HG03060 (cell line): Measurements from ENCODE around the gene GREB1.

ENCODE experiments used
- ATAC-seq: cut with Tn5 transposase; IDR thresholded peaks from one replicate; pipeline ENCODE4 v1.9.1; 2021; ENCODE audit warnings: low read depth, moderate number of reproducible peaks; ENCODE audit not compliant: unreplicated experiment

Gene GREB1

GRCh38 chr2:11556101-11556806 lies 22.4 kb downstream of the GREB1 start:
- no peak for ATAC-seq

- ATAC-seq: no peak
These were observed 24.5 kb downstream of the GREB1 start for GRCh38 chr2:11558214-11558886.

DNA sequence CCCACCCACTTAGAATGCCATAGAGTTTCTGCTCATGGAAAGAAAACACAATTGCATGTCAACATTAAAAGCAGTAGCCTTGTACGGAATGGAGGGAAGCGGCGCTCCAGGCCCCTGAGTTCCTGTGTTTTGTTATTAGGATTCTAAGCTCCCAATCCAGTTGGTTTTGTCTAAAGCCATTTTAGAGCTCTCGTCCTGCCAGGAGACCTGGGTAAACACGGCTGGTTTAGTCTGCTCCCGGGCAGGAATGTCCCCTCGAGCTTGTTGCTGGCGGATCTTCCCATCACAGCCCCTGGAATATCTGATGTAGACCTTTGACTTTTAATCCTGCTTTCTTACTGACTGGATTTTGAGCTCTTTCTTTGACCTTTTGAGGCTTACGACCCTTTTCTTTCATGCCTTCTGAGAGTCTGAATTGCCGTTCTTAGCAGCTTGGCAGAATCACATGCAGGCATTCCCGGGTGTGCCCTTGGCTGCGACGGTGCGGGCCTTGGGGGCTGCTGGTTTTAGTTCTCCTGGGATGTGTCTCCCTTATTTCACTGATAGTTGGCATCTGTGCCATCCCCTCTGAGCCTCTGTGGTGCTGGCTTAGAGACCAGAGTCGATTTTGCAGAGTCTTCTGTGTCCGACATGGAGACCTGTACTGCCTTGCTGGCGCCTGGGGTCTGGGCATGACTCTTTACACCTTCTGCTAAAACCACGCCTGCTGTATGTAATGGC lies 25.4 kb downstream of the GREB1 start:
- no peak for ATAC-seq

DNA sequence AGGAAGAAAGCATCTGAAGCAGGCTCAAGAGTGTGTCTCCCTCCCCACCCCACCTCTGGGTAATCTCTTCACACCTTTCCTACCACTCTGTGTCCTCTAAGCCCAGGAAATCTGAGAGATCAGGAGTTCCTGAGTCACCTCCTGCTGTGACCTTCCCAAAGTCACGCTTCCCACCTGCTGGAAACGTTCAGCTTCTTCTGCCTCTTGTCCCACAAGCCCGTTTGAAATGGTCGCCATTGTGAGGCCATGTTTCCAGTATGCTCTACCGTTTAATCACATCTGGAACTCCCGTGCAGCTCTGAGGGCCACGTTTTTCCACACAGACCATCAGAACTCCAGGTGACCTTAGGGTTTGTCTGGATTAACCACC lies 25.9 kb downstream of the GREB1 start:
- ATAC-seq: no peak

- ATAC-seq: no peak
These were observed 27.0 kb downstream of the GREB1 start for GRCh38 chr2:11560806-11561205.

DNA sequence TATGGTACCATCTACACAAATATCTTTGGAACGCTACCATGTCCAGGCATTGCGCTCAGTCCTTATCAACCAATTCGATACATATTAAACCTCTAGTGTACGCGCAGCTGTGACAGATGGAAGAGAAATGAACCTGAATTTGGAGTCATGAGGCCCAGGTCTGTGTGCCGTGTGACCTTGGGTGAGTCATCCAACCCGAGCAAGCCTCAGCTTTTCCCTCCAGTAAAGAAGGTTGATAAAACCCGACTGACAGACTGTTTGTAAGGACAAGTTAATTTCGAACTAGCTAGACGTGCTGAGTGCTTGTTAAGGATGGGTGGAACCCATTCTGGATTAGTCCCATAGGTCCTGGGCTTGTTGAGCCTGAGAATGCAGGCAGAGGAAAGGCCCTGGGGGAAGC lies 28.2 kb downstream of the GREB1 start:
- ATAC-seq: no peak

GRCh38 chr2:11562476-11562875 lies 28.6 kb downstream of the GREB1 start:
- no peak for ATAC-seq

- ATAC-seq: no peak
These were observed 30.2 kb downstream of the GREB1 start for GRCh38 chr2:11563784-11564666.

GRCh38 chr2:11564816-11565567 lies 31.1 kb downstream of the GREB1 start:
- ATAC-seq: no peak

GRCh38 chr2:11566383-11566782 lies 32.5 kb downstream of the GREB1 start:
- ATAC-seq: no peak

GRCh38 chr2:11567631-11568031 lies 33.8 kb downstream of the GREB1 start:
- no peak for ATAC-seq

DNA sequence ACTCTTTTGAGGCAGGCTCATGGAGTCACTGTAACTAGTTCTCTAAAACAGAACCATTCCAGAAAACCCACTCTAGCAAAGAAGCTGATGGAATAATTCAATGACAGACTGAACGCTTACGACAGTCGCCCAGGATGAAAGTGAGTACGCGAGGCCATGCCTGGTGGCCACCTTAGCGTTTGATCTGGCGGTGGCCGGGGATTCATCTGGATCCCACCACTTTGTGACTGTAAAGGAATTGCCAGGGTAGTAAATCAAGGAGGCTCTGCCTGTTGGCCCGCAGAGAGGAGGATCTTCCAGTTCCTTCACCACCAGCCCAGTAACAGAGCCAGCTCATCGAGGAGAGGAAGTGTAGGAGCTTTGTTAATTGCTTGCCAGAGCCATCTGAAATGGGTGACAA lies 34.6 kb downstream of the GREB1 start:
- no peak for ATAC-seq

DNA sequence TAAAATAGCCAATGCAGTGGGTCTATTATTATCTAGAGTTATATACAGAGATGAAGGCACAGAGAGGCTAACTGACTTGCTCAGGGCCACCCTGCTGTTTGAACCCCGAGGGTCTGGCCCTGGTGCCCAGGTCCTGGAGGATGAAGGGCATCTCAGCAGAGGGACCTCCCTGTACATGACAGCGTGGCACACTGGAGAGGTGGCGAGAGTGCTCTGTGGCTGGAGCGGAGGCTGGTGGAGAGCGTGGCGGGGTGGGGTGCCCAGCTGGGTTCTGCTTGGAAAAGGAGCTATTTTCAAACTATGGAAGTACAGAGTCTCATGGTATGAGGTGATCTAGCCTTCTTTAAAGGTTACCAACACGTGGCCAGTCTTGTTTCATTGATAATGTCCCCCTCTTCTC lies 35.8 kb downstream of the GREB1 start:
- ATAC-seq: no peak

DNA sequence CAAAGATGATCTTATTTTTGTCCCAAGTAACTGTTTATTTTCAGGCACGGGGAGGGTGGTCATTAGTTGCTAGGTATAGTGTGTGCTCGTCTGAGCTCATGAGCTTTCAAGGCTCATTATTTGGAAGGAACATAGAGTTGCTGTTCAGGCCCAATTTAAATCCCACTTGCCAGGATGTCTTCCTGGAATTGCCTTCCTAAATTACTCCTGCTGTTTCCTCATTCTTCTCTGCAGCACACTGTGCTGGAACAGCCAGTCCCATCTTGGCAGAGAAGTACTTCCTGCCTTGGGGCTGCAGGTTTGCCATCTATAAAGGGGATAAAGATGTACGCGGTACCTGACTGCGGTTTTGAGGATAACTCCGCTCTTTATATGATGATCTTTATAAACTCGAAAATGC lies 37.3 kb downstream of the GREB1 start:
- no peak for ATAC-seq

- no peak for ATAC-seq
These were observed 39.2 kb downstream of the GREB1 start for GRCh38 chr2:11572996-11573395.

DNA sequence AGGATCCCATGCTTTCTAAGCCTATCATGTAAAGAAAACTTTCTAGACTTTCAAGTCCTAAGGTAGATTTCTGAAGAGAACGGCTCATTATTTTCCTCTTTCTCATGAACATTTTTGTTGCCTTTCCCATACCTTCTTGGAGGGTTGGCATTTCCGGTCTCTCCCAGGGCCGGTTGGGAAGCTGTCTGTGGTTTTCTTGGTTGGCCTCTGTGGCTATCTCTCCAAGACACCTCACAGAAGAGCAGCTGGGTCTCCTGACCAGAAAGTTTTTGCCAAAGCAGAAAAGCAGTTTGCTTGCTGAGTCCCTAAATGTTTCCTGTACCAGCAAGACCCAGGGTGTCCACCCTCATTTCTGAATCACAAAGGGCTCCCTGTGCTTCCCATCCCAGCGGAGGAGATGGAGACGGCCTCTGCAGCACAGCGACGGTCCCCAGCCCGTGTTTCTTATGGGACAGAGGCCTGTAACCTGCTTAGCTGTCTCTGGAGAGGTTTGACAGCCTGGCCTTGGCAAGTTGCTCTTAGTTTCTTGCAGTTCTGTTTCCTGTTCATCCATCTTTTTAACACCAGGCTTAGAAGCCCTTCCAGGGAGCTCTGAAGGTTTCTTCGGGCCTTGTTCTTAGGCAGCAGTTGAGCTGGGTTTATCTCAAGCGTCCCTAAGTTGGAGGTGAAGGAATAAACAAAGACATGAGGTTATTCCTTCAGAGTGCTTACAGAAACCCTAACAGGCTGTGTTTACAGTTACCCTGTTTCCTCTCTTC lies 39.8 kb downstream of the GREB1 start:
- no peak for ATAC-seq

- no peak for ATAC-seq
These were observed 40.6 kb downstream of the GREB1 start for GRCh38 chr2:11574176-11575046.

GRCh38 chr2:11576398-11576797 lies 42.6 kb downstream of the GREB1 start:
- no peak for ATAC-seq
